ENCODE results near the gene PIGR. TPM values are rescaled to one million over a fixed set of nuclear protein-coding genes. Genes with fewer than 3 reads are reported as not detected.

The PIGR gene
- total RNA-seq, 1 experiment from 2014 or later = not detected

DNA sequence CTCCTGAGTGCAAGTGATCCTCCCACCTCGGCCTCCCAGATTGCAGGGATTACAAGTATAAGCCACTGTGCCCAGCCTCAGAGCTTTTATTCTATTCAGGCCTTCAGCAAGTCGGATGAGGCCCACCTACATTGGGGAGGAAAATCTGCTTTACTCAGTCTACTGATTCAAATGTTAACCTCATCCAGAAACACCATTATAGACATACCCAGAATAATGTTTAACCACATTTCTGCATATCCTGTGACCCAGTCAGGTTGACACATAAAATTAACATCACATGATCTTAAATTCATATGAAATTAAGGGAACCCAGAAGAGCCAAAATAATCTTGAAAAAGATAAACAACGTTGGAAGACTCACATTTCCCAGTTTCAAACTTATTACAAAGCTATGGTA, 66.0 kb downstream of the PIGR start:
- BruUV-seq (replicated peaks) = no TSS peak
- intact Hi-C loops (cut with micrococcal nuclease; ENCODE audit: unreplicated experiment) = no loop called here
- no peaks in the 10 kb centered on the region for H3K36me3 ChIP-seq (ENCODE audit: insufficient read depth, low read length, poor library complexity, severe bottlenecking)
- H3K4me3 ChIP-seq (ENCODE audit: low read depth, low read length, poor library complexity, severe bottlenecking) = no peak overlapping the region
- peaks cover 13% of the 10 kb centered on the region for H3K9me3 ChIP-seq (ENCODE audit: low read depth, low read length, poor library complexity, severe bottlenecking)
- ChIA-PET CTCF (interaction anchor here (0.5 kb wide), 1 partner anchor 15 kb away, joined by 3 read pairs; no protein-coding TSS in a partner anchor), POLR2A (ENCODE audit: low non-redundant PET) (no interaction called here)
- DNase-seq (ENCODE audit: low spot score) = no peak
- no peaks in the 10 kb centered on the region for H3K4me1 ChIP-seq (ENCODE audit: insufficient read depth, low read length, poor library complexity, severe bottlenecking)
- TF ChIP-seq, protein P1, sequence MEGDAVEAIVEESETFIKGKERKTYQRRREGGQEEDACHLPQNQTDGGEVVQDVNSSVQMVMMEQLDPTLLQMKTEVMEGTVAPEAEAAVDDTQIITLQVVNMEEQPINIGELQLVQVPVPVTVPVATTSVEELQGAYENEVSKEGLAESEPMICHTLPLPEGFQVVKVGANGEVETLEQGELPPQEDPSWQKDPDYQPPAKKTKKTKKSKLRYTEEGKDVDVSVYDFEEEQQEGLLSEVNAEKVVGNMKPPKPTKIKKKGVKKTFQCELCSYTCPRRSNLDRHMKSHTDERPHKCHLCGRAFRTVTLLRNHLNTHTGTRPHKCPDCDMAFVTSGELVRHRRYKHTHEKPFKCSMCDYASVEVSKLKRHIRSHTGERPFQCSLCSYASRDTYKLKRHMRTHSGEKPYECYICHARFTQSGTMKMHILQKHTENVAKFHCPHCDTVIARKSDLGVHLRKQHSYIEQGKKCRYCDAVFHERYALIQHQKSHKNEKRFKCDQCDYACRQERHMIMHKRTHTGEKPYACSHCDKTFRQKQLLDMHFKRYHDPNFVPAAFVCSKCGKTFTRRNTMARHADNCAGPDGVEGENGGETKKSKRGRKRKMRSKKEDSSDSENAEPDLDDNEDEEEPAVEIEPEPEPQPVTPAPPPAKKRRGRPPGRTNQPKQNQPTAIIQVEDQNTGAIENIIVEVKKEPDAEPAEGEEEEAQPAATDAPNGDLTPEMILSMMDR (conservative IDR thresholded peaks at IDR 0.05; ENCODE audit: low read depth, low read length) = no peak
- H3K27me3 ChIP-seq (replicated peaks; ENCODE audit: insufficient read depth, low read depth, low read length, poor library complexity) = no peaks in the 10 kb centered on the region
- no peak overlapping the region for H3K27ac ChIP-seq (ENCODE audit: low read depth, low read length, poor library complexity, severe bottlenecking)

Other genes starting within 250 kb of the PIGR start
- not detected in 2 replicates for gene IL19, start 175.7 kb downstream of the PIGR start, total RNA-seq (2021)
- not detected in 2 replicates for gene IL10, start 174.0 kb downstream of the PIGR start, total RNA-seq (2021)
- gene IL20, start 80.8 kb downstream of the PIGR start, total RNA-seq (2021) = not detected in 2 replicates
- gene IL24, start 49.0 kb downstream of the PIGR start, total RNA-seq (2021) = not detected in 2 replicates
- gene FCMR, start 24.5 kb downstream of the PIGR start, total RNA-seq (2021) = not detected in 2 replicates
- not detected in 2 replicates for gene FCAMR, start 24.0 kb upstream of the PIGR start, total RNA-seq (2021)
- 0.09 and 0.13 TPM in 2 replicates for gene C1orf116, start 86.3 kb upstream of the PIGR start, total RNA-seq (2021)
- 12.0 and 12.6 TPM in 2 replicates for gene YOD1, start 104.7 kb upstream of the PIGR start, total RNA-seq (2021)
- 7.6 and 8.5 TPM in 2 replicates for gene PFKFB2, start 106.8 kb upstream of the PIGR start, total RNA-seq (2021)
- gene C4BPB, start 142.4 kb upstream of the PIGR start, total RNA-seq (2021) = not detected in 2 replicates
- not detected in 2 replicates for gene C4BPA, start 157.8 kb upstream of the PIGR start, total RNA-seq (2021)

Measured in A673 (cell line).